Measurements from ENCODE around the gene BLVRB.

The BLVRB gene

DNA sequence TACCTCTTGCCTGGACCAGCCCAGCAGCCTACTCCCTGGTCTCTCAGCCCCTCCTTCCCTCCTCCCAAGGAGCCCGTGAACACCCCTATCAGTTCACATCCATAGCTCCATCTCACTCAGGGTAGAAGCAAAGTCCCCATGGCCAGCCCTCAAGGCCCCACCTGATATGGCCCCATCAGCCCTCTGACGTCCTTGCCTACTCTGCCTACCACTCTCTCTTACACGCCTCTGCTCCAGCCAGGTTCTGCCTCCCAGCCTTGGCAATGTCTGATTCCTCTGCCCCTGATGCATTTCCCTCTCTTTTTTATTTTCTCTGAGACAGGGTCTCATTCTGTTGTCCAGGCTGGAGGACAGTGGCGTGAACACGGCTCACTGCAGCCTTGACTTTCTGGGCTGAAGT lies 13.5 kb downstream of the BLVRB start:
- Histone ChIP-seq H3K9ac (ENCODE audit: low read length) (no peak overlapping the region), H3K27me3 (ENCODE audit: insufficient read depth, low read length) (no peaks in the 10 kb centered on the region), H3K9me2 (ENCODE audit: low read depth, low read length) (no peaks in the 10 kb centered on the region), H3F3A (ENCODE audit: insufficient read depth, low read length) (no peaks in the 10 kb centered on the region), H3K4me1 (ENCODE audit: insufficient read depth, low read length, severe bottlenecking) (no peaks in the 10 kb centered on the region), H3K9me3 (ENCODE audit: low read length) (no peaks in the 10 kb centered on the region), H3K4me3 (ENCODE audit: low read depth, low read length, poor library complexity, severe bottlenecking) (no peak overlapping the region), H3K79me2 (ENCODE audit: insufficient read depth, low read length) (no peaks in the 10 kb centered on the region), H3K27ac (ENCODE audit: low read depth, low read length, poor library complexity, severe bottlenecking) (no peak overlapping the region), H2AFZ (ENCODE audit: low read length) (no peak overlapping the region), H4K20me1 (ENCODE audit: insufficient read depth, low read length) (no peaks in the 10 kb centered on the region), H3K4me2 (ENCODE audit: low read length) (no peak overlapping the region), H3K36me3 (ENCODE audit: insufficient read depth, low read length) (no peaks in the 10 kb centered on the region)
- no peak for TF ChIP-seq EZH2 (IDR thresholded peaks at IDR 0.05; ENCODE audit: borderline replicate concordance, low read length)
- TF ChIP-seq, protein P1, sequence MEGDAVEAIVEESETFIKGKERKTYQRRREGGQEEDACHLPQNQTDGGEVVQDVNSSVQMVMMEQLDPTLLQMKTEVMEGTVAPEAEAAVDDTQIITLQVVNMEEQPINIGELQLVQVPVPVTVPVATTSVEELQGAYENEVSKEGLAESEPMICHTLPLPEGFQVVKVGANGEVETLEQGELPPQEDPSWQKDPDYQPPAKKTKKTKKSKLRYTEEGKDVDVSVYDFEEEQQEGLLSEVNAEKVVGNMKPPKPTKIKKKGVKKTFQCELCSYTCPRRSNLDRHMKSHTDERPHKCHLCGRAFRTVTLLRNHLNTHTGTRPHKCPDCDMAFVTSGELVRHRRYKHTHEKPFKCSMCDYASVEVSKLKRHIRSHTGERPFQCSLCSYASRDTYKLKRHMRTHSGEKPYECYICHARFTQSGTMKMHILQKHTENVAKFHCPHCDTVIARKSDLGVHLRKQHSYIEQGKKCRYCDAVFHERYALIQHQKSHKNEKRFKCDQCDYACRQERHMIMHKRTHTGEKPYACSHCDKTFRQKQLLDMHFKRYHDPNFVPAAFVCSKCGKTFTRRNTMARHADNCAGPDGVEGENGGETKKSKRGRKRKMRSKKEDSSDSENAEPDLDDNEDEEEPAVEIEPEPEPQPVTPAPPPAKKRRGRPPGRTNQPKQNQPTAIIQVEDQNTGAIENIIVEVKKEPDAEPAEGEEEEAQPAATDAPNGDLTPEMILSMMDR (IDR thresholded peaks at IDR 0.05; ENCODE audit: low read length), result no peak

DNA sequence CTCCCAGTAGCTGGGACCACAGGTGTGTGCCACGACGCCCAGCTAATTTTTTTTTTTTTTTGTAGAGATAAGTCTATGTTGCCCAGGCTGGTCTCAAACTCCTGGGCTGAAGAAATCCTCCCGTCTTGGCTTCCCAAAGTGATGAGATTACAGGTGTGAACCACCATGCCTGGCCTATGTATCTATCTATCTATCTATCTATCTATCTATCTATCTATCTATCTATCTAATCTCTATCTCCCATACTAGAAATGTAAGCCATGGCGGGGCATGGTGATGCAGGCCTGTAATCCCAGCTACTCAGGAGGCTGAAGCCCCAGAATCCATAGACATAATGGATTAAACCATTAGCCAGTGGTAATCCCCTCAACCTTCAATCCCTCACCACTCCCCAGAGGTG lies 14.9 kb downstream of the BLVRB start:
- Histone ChIP-seq H3K9me3 (ENCODE audit: low read length) (no peaks in the 10 kb centered on the region), H3K9ac (ENCODE audit: low read length) (no peak overlapping the region), H3K9me2 (ENCODE audit: low read depth, low read length) (no peaks in the 10 kb centered on the region), H3K27ac (ENCODE audit: low read depth, low read length, poor library complexity, severe bottlenecking) (no peak overlapping the region), H4K20me1 (ENCODE audit: insufficient read depth, low read length) (no peaks in the 10 kb centered on the region), H3K4me2 (ENCODE audit: low read length) (no peak overlapping the region), H3K4me3 (ENCODE audit: low read depth, low read length, poor library complexity, severe bottlenecking) (no peak overlapping the region), H3K36me3 (ENCODE audit: insufficient read depth, low read length) (no peaks in the 10 kb centered on the region), H3F3A (ENCODE audit: insufficient read depth, low read length) (no peaks in the 10 kb centered on the region), H3K4me1 (ENCODE audit: insufficient read depth, low read length, severe bottlenecking) (no peaks in the 10 kb centered on the region), H2AFZ (ENCODE audit: low read length) (no peak overlapping the region), H3K27me3 (ENCODE audit: insufficient read depth, low read length) (no peaks in the 10 kb centered on the region), H3K79me2 (ENCODE audit: insufficient read depth, low read length) (no peaks in the 10 kb centered on the region)
- TF ChIP-seq, protein P1 (IDR thresholded peaks at IDR 0.05; ENCODE audit: low read length), result no peak
- TF ChIP-seq EZH2 (IDR thresholded peaks at IDR 0.05; ENCODE audit: borderline replicate concordance, low read length), result no peak

DNA sequence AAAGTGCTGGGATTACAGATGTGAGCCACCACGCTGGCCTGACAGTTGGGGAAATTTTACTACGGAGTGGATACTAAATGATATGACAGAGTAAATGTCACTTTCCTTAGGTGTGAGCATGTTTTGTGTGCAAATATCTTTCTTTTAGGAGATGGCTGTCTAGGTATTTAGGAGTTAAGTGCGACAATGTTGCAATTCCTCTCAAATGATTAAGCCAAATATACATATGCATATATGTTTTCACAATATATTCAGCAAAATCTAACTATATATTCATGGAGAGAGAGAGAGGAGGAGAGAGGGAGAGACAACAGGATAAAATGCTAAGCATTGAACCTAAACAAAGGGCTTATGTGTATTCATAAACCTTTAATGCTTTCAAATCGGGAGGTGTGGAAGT lies 16.0 kb downstream of the BLVRB start:
- Histone ChIP-seq H3K36me3 (ENCODE audit: insufficient read depth, low read length) (no peaks in the 10 kb centered on the region), H3K9ac (ENCODE audit: low read length) (no peak overlapping the region), H3K4me2 (ENCODE audit: low read length) (no peak overlapping the region), H4K20me1 (ENCODE audit: insufficient read depth, low read length) (no peaks in the 10 kb centered on the region), H3K79me2 (ENCODE audit: insufficient read depth, low read length) (no peaks in the 10 kb centered on the region), H3K4me1 (ENCODE audit: insufficient read depth, low read length, severe bottlenecking) (peaks cover 4% of the 10 kb centered on the region), H3K9me3 (ENCODE audit: low read length) (no peaks in the 10 kb centered on the region), H2AFZ (ENCODE audit: low read length) (no peak overlapping the region), H3K9me2 (ENCODE audit: low read depth, low read length) (no peaks in the 10 kb centered on the region), H3F3A (ENCODE audit: insufficient read depth, low read length) (no peaks in the 10 kb centered on the region), H3K27ac (ENCODE audit: low read depth, low read length, poor library complexity, severe bottlenecking) (no peak overlapping the region), H3K27me3 (ENCODE audit: insufficient read depth, low read length) (no peaks in the 10 kb centered on the region), H3K4me3 (ENCODE audit: low read depth, low read length, poor library complexity, severe bottlenecking) (no peak overlapping the region)
- TF ChIP-seq, protein P1 (IDR thresholded peaks at IDR 0.05; ENCODE audit: low read length), result no peak
- TF ChIP-seq EZH2 (IDR thresholded peaks at IDR 0.05; ENCODE audit: borderline replicate concordance, low read length), result no peak

Measured in OCI-LY1 (cell line).